ENCODE measurements around the gene ASXL2. TPM values are rescaled to one million over a fixed set of nuclear protein-coding genes. Genes with fewer than 3 reads are reported as not detected.

ASXL2 gene
- total RNA-seq, 1 experiment from 2014 or later, result 34.5 TPM

GRCh38 chr2:25824216-25824615, 54.1 kb downstream of the ASXL2 start:
- H3K9me3 ChIP-seq (ENCODE audit: low read depth, low read length, poor library complexity, severe bottlenecking), result no peaks in the 10 kb centered on the region
- H3K27me3 ChIP-seq (replicated peaks; ENCODE audit: insufficient read depth, low read depth, low read length, poor library complexity), result no peaks in the 10 kb centered on the region
- no peak for DNase-seq (ENCODE audit: low spot score)
- H3K4me1 ChIP-seq (ENCODE audit: insufficient read depth, low read length, poor library complexity, severe bottlenecking), result no peaks in the 10 kb centered on the region
- BruUV-seq (replicated peaks), result no TSS peak
- POLR2A ChIA-PET (ENCODE audit: low non-redundant PET), result no interaction called here
- no peaks in the 10 kb centered on the region for H3K36me3 ChIP-seq (ENCODE audit: insufficient read depth, low read length, poor library complexity, severe bottlenecking)
- CTCF ChIA-PET, result no interaction called here
- no peak overlapping the region for H3K4me3 ChIP-seq (ENCODE audit: low read depth, low read length, poor library complexity, severe bottlenecking)
- TF ChIP-seq CTCF (conservative IDR thresholded peaks at IDR 0.05; ENCODE audit: low read depth, low read length), result no peak
- no peak for TF ChIP-seq EZH2 (IDR thresholded peaks at IDR 0.05; ENCODE audit: borderline replicate concordance, low read depth, low read length, poor library complexity, severe bottlenecking)
- intact Hi-C loops (cut with micrococcal nuclease; ENCODE audit: unreplicated experiment), result no loop called here
- no peak overlapping the region for H3K27ac ChIP-seq (ENCODE audit: low read depth, low read length, poor library complexity, severe bottlenecking)

GRCh38 chr2:25822190-25823117, 55.8 kb downstream of the ASXL2 start:
- no peak for TF ChIP-seq EZH2 (IDR thresholded peaks at IDR 0.05; ENCODE audit: borderline replicate concordance, low read depth, low read length, poor library complexity, severe bottlenecking)
- no peak for TF ChIP-seq CTCF (conservative IDR thresholded peaks at IDR 0.05; ENCODE audit: low read depth, low read length)
- no peak overlapping the region for H3K27ac ChIP-seq (ENCODE audit: low read depth, low read length, poor library complexity, severe bottlenecking)
- no peaks in the 10 kb centered on the region for H3K4me1 ChIP-seq (ENCODE audit: insufficient read depth, low read length, poor library complexity, severe bottlenecking)
- BruUV-seq (replicated peaks), result no TSS peak
- CTCF ChIA-PET, result no interaction called here
- no peaks in the 10 kb centered on the region for H3K9me3 ChIP-seq (ENCODE audit: low read depth, low read length, poor library complexity, severe bottlenecking)
- H3K36me3 ChIP-seq (ENCODE audit: insufficient read depth, low read length, poor library complexity, severe bottlenecking), result no peaks in the 10 kb centered on the region
- POLR2A ChIA-PET (ENCODE audit: low non-redundant PET), result no interaction called here
- no peaks in the 10 kb centered on the region for H3K27me3 ChIP-seq (replicated peaks; ENCODE audit: insufficient read depth, low read depth, low read length, poor library complexity)
- no peak overlapping the region for H3K4me3 ChIP-seq (ENCODE audit: low read depth, low read length, poor library complexity, severe bottlenecking)
- intact Hi-C loops (cut with micrococcal nuclease; ENCODE audit: unreplicated experiment), result no loop called here
- DNase-seq (ENCODE audit: low spot score), result no peak

DNA sequence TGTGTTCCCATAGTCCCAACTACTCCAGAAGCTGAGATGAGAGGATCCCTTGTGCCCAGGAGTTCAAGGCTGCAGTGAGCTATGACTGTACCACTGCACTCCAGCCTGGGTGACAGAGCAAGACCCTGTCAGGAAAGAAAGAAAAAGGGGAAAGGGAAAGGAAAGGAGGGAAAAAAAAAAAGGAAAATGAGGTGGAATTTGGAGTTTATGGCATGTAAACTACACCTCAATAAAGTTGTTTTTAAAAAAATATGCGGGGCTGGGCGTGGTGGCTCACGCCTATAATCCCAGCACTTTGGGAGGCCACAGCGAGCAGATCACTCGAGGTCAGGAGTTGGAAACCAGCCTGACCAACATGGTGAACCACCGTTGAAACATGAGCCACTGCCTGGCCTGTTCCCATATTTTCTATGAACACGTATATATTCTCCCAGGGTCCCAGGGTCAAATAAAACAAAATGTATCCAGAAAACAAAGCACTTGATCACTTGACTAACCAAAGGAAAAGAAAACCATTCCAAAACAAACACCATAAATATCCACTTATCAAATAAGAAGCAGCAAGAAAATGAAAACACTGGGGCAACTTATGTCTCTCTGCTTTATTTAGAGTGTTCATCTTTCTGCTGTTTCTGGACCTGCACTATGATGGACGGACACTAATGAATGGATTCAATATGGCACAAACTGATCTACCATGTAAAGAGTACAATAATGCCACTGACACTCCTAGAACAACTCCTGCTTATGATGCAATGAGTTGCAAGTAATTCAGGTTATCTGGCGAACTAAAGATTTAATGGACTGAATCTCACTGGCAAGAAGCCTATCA, 56.8 kb downstream of the ASXL2 start:
- H3K9me3 ChIP-seq (ENCODE audit: low read depth, low read length, poor library complexity, severe bottlenecking), result no peaks in the 10 kb centered on the region
- DNase-seq (ENCODE audit: low spot score), result no peak
- intact Hi-C loops (cut with micrococcal nuclease; ENCODE audit: unreplicated experiment), result no loop called here
- ChIA-PET POLR2A (ENCODE audit: low non-redundant PET) (no interaction called here), CTCF (no interaction called here)
- no peaks in the 10 kb centered on the region for H3K27me3 ChIP-seq (replicated peaks; ENCODE audit: insufficient read depth, low read depth, low read length, poor library complexity)
- H3K36me3 ChIP-seq (ENCODE audit: insufficient read depth, low read length, poor library complexity, severe bottlenecking), result no peaks in the 10 kb centered on the region
- no peak overlapping the region for H3K27ac ChIP-seq (ENCODE audit: low read depth, low read length, poor library complexity, severe bottlenecking)
- H3K4me3 ChIP-seq (ENCODE audit: low read depth, low read length, poor library complexity, severe bottlenecking), result no peak overlapping the region
- no TSS peak for BruUV-seq (replicated peaks)
- no peaks in the 10 kb centered on the region for H3K4me1 ChIP-seq (ENCODE audit: insufficient read depth, low read length, poor library complexity, severe bottlenecking)
- TF ChIP-seq CTCF (conservative IDR thresholded peaks at IDR 0.05; ENCODE audit: low read depth, low read length) (no peak), EZH2 (IDR thresholded peaks at IDR 0.05; ENCODE audit: borderline replicate concordance, low read depth, low read length, poor library complexity, severe bottlenecking) (no peak)
